ENCODE results near the gene RPP14. TPM values are rescaled to one million over a fixed set of nuclear protein-coding genes. Genes with fewer than 3 reads are reported as not detected.
A peak's percentile ranks its signal among the peaks of the same experiment; 100 is the strongest.

The RPP14 gene
- total RNA-seq, 1 experiment from 2014 or later: 30.0 TPM

- POLR2A ChIA-PET (ENCODE audit: unreplicated experiment): no interaction called here
- no peak for DNase-seq
- TF ChIP-seq, protein P1, sequence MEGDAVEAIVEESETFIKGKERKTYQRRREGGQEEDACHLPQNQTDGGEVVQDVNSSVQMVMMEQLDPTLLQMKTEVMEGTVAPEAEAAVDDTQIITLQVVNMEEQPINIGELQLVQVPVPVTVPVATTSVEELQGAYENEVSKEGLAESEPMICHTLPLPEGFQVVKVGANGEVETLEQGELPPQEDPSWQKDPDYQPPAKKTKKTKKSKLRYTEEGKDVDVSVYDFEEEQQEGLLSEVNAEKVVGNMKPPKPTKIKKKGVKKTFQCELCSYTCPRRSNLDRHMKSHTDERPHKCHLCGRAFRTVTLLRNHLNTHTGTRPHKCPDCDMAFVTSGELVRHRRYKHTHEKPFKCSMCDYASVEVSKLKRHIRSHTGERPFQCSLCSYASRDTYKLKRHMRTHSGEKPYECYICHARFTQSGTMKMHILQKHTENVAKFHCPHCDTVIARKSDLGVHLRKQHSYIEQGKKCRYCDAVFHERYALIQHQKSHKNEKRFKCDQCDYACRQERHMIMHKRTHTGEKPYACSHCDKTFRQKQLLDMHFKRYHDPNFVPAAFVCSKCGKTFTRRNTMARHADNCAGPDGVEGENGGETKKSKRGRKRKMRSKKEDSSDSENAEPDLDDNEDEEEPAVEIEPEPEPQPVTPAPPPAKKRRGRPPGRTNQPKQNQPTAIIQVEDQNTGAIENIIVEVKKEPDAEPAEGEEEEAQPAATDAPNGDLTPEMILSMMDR (conservative IDR thresholded peaks at IDR 0.05; ENCODE audit: low read depth, low read length): no peak
- TF ChIP-seq EZH2phosphoT487 (IDR thresholded peaks at IDR 0.05; ENCODE audit: borderline replicate concordance, low read length): no peak
- no peak for TF ChIP-seq EZH2 (IDR thresholded peaks at IDR 0.05; ENCODE audit: low read length, unreplicated experiment)
Measured at GRCh38 chr3:58356054-58356453, 50.0 kb downstream of the RPP14 start.

DNA sequence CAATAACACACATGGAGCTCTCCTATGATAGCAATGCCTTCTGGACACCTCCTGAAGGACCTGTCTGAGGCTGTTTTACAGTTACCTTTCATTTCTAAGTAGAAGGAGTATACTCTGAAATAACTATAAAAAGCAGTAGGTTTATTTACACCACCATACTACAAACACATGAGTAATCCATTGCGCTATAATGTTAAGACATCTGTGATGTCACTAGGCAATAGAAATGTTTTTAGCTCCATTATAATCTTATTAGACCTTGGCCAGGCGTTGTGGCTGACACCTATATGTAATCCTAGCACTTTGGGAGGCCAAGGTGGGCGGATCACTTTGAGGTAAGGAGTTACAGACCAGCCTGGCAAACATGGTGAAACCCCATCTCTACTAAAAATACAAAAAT, 51.4 kb downstream of the RPP14 start:
- no peaks in the 10 kb centered on the region for H3K36me3 ChIP-seq (ENCODE audit: low read depth, low read length)
- H3K79me2 ChIP-seq (ENCODE audit: low read length): no peaks in the 10 kb centered on the region
- no peak overlapping the region for H2AFZ ChIP-seq (ENCODE audit: low read length)
- H3K4me2 ChIP-seq (ENCODE audit: low read length): no peak overlapping the region
- intact Hi-C loops (cut with micrococcal nuclease): no loop called here
- ATAC-seq: no peak
- H4K20me1 ChIP-seq (ENCODE audit: low read length): no peaks in the 10 kb centered on the region
- H3F3A ChIP-seq (ENCODE audit: low read length, unreplicated experiment): no peaks in the 10 kb centered on the region
- CTCF ChIA-PET: no interaction called here
- no peak overlapping the region for H3K27ac ChIP-seq (ENCODE audit: low read length)
- H3K27me3 ChIP-seq (ENCODE audit: low read length): no peaks in the 10 kb centered on the region
- H3K9me2 ChIP-seq (replicated peaks; ENCODE audit: low read length): no peaks in the 10 kb centered on the region
- POLR2A ChIA-PET (ENCODE audit: unreplicated experiment): no interaction called here
- BruUV-seq (replicated peaks): no TSS peak
- no peak overlapping the region for H3K4me3 ChIP-seq (ENCODE audit: low read length)
- TF ChIP-seq, protein P1 (conservative IDR thresholded peaks at IDR 0.05; ENCODE audit: low read depth, low read length): no peak
- no peak for TF ChIP-seq EZH2 (IDR thresholded peaks at IDR 0.05; ENCODE audit: low read length, unreplicated experiment)
- no peak overlapping the region for H3K9ac ChIP-seq (ENCODE audit: low read length)
- no peaks in the 10 kb centered on the region for H3K9me3 ChIP-seq (ENCODE audit: low read length)
- no peak for DNase-seq
- H3K4me1 ChIP-seq (ENCODE audit: insufficient read depth, low read length): no peaks in the 10 kb centered on the region

More at GRCh38 chr3:58356054-58356453, 50.0 kb downstream of the RPP14 start:
- Histone ChIP-seq H3K9ac (ENCODE audit: low read length) (no peak overlapping the region), H3K27me3 (ENCODE audit: low read length) (no peaks in the 10 kb centered on the region), H2AFZ (ENCODE audit: low read length) (no peak overlapping the region), H4K20me1 (ENCODE audit: low read length) (no peaks in the 10 kb centered on the region), H3K9me2 (replicated peaks; ENCODE audit: low read length) (no peaks in the 10 kb centered on the region), H3K9me3 (ENCODE audit: low read length) (no peaks in the 10 kb centered on the region), H3K27ac (ENCODE audit: low read length) (no peak overlapping the region), H3K4me2 (ENCODE audit: low read length) (no peak overlapping the region), H3K36me3 (ENCODE audit: low read depth, low read length) (no peaks in the 10 kb centered on the region), H3K4me1 (ENCODE audit: insufficient read depth, low read length) (no peaks in the 10 kb centered on the region), H3F3A (ENCODE audit: low read length, unreplicated experiment) (no peaks in the 10 kb centered on the region), H3K79me2 (ENCODE audit: low read length) (no peaks in the 10 kb centered on the region), H3K4me3 (ENCODE audit: low read length) (no peak overlapping the region)
- no TSS peak for BruUV-seq (replicated peaks)
- intact Hi-C loops (cut with micrococcal nuclease): no loop called here
- ATAC-seq: 0 out of 2 replicates have a peak, but pooled peaks have one; percentile 24
- CTCF ChIA-PET: no interaction called here

GRCh38 chr3:58358092-58358491, 52.0 kb downstream of the RPP14 start:
- TF ChIP-seq, protein P1 (conservative IDR thresholded peaks at IDR 0.05; ENCODE audit: low read depth, low read length): no peak
- TF ChIP-seq EZH2phosphoT487 (IDR thresholded peaks at IDR 0.05; ENCODE audit: borderline replicate concordance, low read length) (no peak), EZH2 (IDR thresholded peaks at IDR 0.05; ENCODE audit: low read length, unreplicated experiment) (no peak)
- no peak overlapping the region for H2AFZ ChIP-seq (ENCODE audit: low read length)
- H3K36me3 ChIP-seq (ENCODE audit: low read depth, low read length): no peaks in the 10 kb centered on the region
- no peak overlapping the region for H3K27ac ChIP-seq (ENCODE audit: low read length)
- ATAC-seq (no peak), DNase-seq (no peak)
- CTCF ChIA-PET: no interaction called here
- H3K4me3 ChIP-seq (ENCODE audit: low read length): no peak overlapping the region
- H3K9me3 ChIP-seq (ENCODE audit: low read length): no peaks in the 10 kb centered on the region
- H3K4me2 ChIP-seq (ENCODE audit: low read length): no peak overlapping the region
- no peaks in the 10 kb centered on the region for H3K4me1 ChIP-seq (ENCODE audit: insufficient read depth, low read length)
- no peak overlapping the region for H3K9ac ChIP-seq (ENCODE audit: low read length)
- no peaks in the 10 kb centered on the region for H3K79me2 ChIP-seq (ENCODE audit: low read length)
- BruUV-seq (replicated peaks): no TSS peak
- no peaks in the 10 kb centered on the region for H3F3A ChIP-seq (ENCODE audit: low read length, unreplicated experiment)
- H3K9me2 ChIP-seq (replicated peaks; ENCODE audit: low read length): no peaks in the 10 kb centered on the region
- POLR2A ChIA-PET (ENCODE audit: unreplicated experiment): no interaction called here
- H4K20me1 ChIP-seq (ENCODE audit: low read length): no peaks in the 10 kb centered on the region
- intact Hi-C loops (cut with micrococcal nuclease): no loop called here
- H3K27me3 ChIP-seq (ENCODE audit: low read length): no peaks in the 10 kb centered on the region

Measured in PC-3 (cell line).